Stomach (tissue), 9 donors: ENCODE data around the gene ZFP92. TPM values are rescaled to one million over a fixed set of nuclear protein-coding genes. Genes with fewer than 3 reads are reported as not detected.

Source experiments
- DNase-seq, 2 donors: peaks; one replicate each; pipeline versions ENCODE4 v3.0.0 to v3.0.0-alpha.2; 2013 to 2019
- H3K27ac ChIP-seq, 5 donors: fragments of 200-600 bp in 4 of 5; sonication (generic) in 4 of 5; one replicate each; pipeline ENCODE4 v1.5.1; 2013 to 2019; ENCODE audit warnings: mild to moderate bottlenecking in 1 of 5, moderate library complexity in 1 of 5
- H3K27me3 ChIP-seq, 3 donors: fragments of 200-600 bp; sonication (generic); one replicate each; pipeline ENCODE4 v1.5.1; 2017 to 2019; ENCODE audit warnings: mixed run types in 1 of 3
- H3K36me3 ChIP-seq, 4 donors: fragments of 200-600 bp; sonication (generic); 1 replicate in 3 of 4; 2 replicates in 1 of 4; pipeline ENCODE4 v1.5.1; 2016 to 2019
- H3K4me1 ChIP-seq, 4 donors: fragments of 200-600 bp; sonication (generic); one replicate each; pipeline ENCODE4 v1.5.1; 2016 to 2019
- H3K4me3 ChIP-seq, 4 donors: fragments of 200-600 bp; sonication (generic) in 3 of 4; one replicate each; pipeline ENCODE4 v1.5.1; 2016 to 2019; ENCODE audit warnings: mild to moderate bottlenecking in 1 of 4
- H3K9me3 ChIP-seq, 4 donors: fragments of 200-600 bp; sonication (generic); one replicate each; pipeline ENCODE4 v1.5.1; 2016 to 2019
- CTCF ChIP-seq, 7 experiments: fragments of 450-650 bp in 4 of 7; fragments of 200-600 bp in 3 of 7; sonication (generic) in 3 of 7; IDR thresholded peaks; one replicate each; pipeline ENCODE4 v1.5.1; 2016 to 2019; ENCODE audit warnings: antibody characterized with exemption in 7 of 7, control low read depth in 2 of 7, mild to moderate bottlenecking in 1 of 7
- EP300 ChIP-seq: sonication (generic); formaldehyde crosslinking; IDR thresholded peaks from one replicate; pipeline ENCODE4 v1.6.1; 2017; ENCODE audit warnings: antibody characterized with exemption
- POLR2A ChIP-seq, 4 donors: fragments of 450-650 bp; IDR thresholded peaks; one replicate each; pipeline ENCODE4 v1.6.1; 2016; ENCODE audit warnings: antibody characterized with exemption in 4 of 4, control low read depth in 2 of 4, mild to moderate bottlenecking in 1 of 4, moderate library complexity in 1 of 4
- POLR2AphosphoS5 ChIP-seq, 3 donors: sonication (generic); formaldehyde crosslinking; IDR thresholded peaks; one replicate each; pipeline ENCODE4 v1.6.1; 2016; ENCODE audit warnings: antibody characterized with exemption in 3 of 3
- WGBS, 5 donors: extraction: QIAGEN DNeasy Blood & Tissue Kit in 3 of 5; methylation state at CpG; one replicate each; pipeline versions ENCODE4 v1.1.5 to v1.1.7; 2013 to 2018; 5-methylcytosine and 5-hydroxymethylcytosine counted together
- intact Hi-C: fragments of 100-400 bp; cut with DNase I; formaldehyde crosslinking; loops from one replicate; pipeline ENCODE4 v1.15.1; 2023; ENCODE audit warnings: low total_unique reads
- polyA plus RNA-seq, 3 donors: library from polyadenylated mRNA; stranded (reverse); fragments of 200-250 nt; gene quantifications; one replicate each; pipeline ENCODE4 v1.2.3, GENCODE V29; 2013
- total RNA-seq, 5 donors: library from RNA; depleted of rRNA; stranded (reverse); fragments of >200 nt; gene quantifications; one replicate each; pipeline versions ENCODE4 v1.1.0 to v1.2.3, GENCODE V29; 2014 to 2016
- donor health status: healthy with polysubstance abuse.
- donor health status: Bipolar disorder and iron deficiency.
- donor health status: healthy.

The ZFP92 gene
- total and polyA plus RNA-seq, 8 donors: under 0.01 to 0.92 (median 0.31) TPM; not detected in 3

- WGBS, 5 donors: 76 to 87% (median 80%) methylated on average over 8 of the region's 8 CpGs
- H3K27ac ChIP-seq: no peak overlapping the region
- H3K4me1 ChIP-seq: no peaks in the 10 kb centered on the region
- peaks cover 0 to 12% (median 4%) of the 10 kb centered on the region in 4 donors for H3K9me3 ChIP-seq
- intact Hi-C loops: no loop called here
- DNase-seq: no peak
- peaks cover 0 to 11% (median 4%) of the 10 kb centered on the region in 4 donors for H3K36me3 ChIP-seq
- H3K27me3 ChIP-seq: peaks cover 0 to 4% (median 0%) of the 10 kb centered on the region in 3 donors
- no peak for TF ChIP-seq CTCF (IDR thresholded peaks at IDR 0.05)
- TF ChIP-seq EP300: no peak
- no peak for TF ChIP-seq POLR2AphosphoS5 (IDR thresholded peaks at IDR 0.05)
- TF ChIP-seq POLR2A (IDR thresholded peaks at IDR 0.05): no peak
- no peak overlapping the region for H3K4me3 ChIP-seq
Observed at GRCh38 chrX:153423652-153424051, 12.4 kb downstream of the ZFP92 start.

DNA sequence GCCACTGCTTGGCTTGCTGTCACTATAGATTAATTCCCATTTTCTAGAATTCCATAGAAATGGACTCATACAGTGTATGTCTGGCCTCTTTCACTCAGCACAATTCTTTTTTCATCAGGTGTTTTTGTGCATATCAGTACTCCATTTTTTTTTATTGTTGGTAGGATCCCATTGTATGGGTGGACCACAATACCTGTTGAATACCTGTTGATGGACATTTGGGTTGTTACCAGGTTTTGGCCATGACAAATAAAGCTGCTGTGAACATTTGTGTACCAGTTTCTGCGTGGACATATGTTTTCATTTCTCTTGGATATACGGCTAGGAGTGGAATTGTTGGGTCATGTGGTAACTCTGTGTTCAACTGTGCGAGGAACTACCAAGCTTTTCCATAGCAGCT lies 14.9 kb downstream of the ZFP92 start:
- H3K27ac ChIP-seq: no peak overlapping the region
- no peak for TF ChIP-seq POLR2A (IDR thresholded peaks at IDR 0.05)
- TF ChIP-seq EP300: no peak
- TF ChIP-seq CTCF (IDR thresholded peaks at IDR 0.05): no peak
- no peak for TF ChIP-seq POLR2AphosphoS5 (IDR thresholded peaks at IDR 0.05)
- H3K4me1 ChIP-seq: no peaks in the 10 kb centered on the region
- DNase-seq: no peak
- peaks cover 0 to 6% (median under 1%) of the 10 kb centered on the region in 4 donors for H3K36me3 ChIP-seq
- WGBS, 5 donors: 81 to 99% (median 90%) methylated on average over 3 of the region's 3 CpGs
- no peak overlapping the region for H3K4me3 ChIP-seq
- intact Hi-C loops: no loop called here
- peaks cover 0 to 26% (median 8%) of the 10 kb centered on the region in 4 donors for H3K9me3 ChIP-seq
- H3K27me3 ChIP-seq: peaks cover 0 to 9% (median 0%) of the 10 kb centered on the region in 3 donors

GRCh38 chrX:153430796-153431195 lies 19.5 kb downstream of the ZFP92 start:
- Histone ChIP-seq H3K27me3 (peaks cover 0 to 14% (median 0%) of the 10 kb centered on the region in 3 donors), H3K27ac (no peak overlapping the region), H3K9me3 (peaks cover 0 to 32% (median 11%) of the 10 kb centered on the region in 4 donors), H3K4me3 (no peak overlapping the region), H3K4me1 (no peaks in the 10 kb centered on the region), H3K36me3 (no peaks in the 10 kb centered on the region)
- intact Hi-C loops: no loop called here
- 82 to 100% (median 88%) methylated on average over 5 to 6 of the region's 6 CpGs for WGBS, 5 donors
- no peak for DNase-seq
- TF ChIP-seq CTCF (IDR thresholded peaks at IDR 0.05): no peak
- no peak for TF ChIP-seq POLR2A (IDR thresholded peaks at IDR 0.05)
- no peak for TF ChIP-seq POLR2AphosphoS5 (IDR thresholded peaks at IDR 0.05)
- TF ChIP-seq EP300: no peak

- no peak overlapping the region for H3K4me3 ChIP-seq
- peaks cover 0 to 19% (median 0%) of the 10 kb centered on the region in 3 donors for H3K27me3 ChIP-seq
- no peaks in the 10 kb centered on the region for H3K4me1 ChIP-seq
- H3K9me3 ChIP-seq: peaks cover 0 to 24% (median 8%) of the 10 kb centered on the region in 4 donors
- no peak for DNase-seq
- intact Hi-C loops: no loop called here
- TF ChIP-seq EP300 (no peak), POLR2A (IDR thresholded peaks at IDR 0.05) (no peak), POLR2AphosphoS5 (IDR thresholded peaks at IDR 0.05) (no peak), CTCF (IDR thresholded peaks at IDR 0.05) (no peak)
- 52 to 72% (median 65%) methylated on average over 8 to 12 of the region's 12 CpGs for WGBS, 5 donors
- no peaks in the 10 kb centered on the region for H3K36me3 ChIP-seq
- no peak overlapping the region for H3K27ac ChIP-seq
Observed at GRCh38 chrX:153433161-153433680, 21.9 kb downstream of the ZFP92 start.
